B cell (primary cell): ENCODE measurements around the gene BEND5. TPM values are rescaled to one million over a fixed set of nuclear protein-coding genes. Genes with fewer than 3 reads are reported as not detected.

Source experiments
- ATAC-seq: fragments of 200-7000 bp; cut with Tn5 transposase; one replicate; pipeline ENCODE4 v1.10.0; 2021; ENCODE audit warnings: low read depth, mild to moderate bottlenecking, moderate number of reproducible peaks, moderate library complexity
- CTCF ChIA-PET: fragments of 350-600 bp; sonication (Branson Sonifier 250); formaldehyde crosslinking; loops from one replicate; lab custom pipeline; 2021; ENCODE audit warnings: antibody characterized with exemption, inconsistent platforms; lab: Charles Lee
- POLR2A ChIA-PET: fragments of 350-600 bp; sonication (Branson Sonifier 250); formaldehyde crosslinking; loops from one replicate; lab custom pipeline; 2021; ENCODE audit warnings: antibody characterized with exemption; lab: Charles Lee
- DNase-seq: peaks from one replicate; pipeline ENCODE4 v3.0.0; 2013
- H2AFZ ChIP-seq: 2 replicates; pipeline ENCODE4 v1.6.1; 2012; ENCODE audit warnings: mild to moderate bottlenecking, low read depth, low read length; ENCODE audit not compliant: insufficient read depth, poor library complexity, severe bottlenecking
- H3K27ac ChIP-seq, 2 donors: 1 replicate in 1 of 2; 2 replicates in 1 of 2; pipeline ENCODE4 v1.5.1; 2012 to 2013; ENCODE audit warnings: low read length in 2 of 2, mild to moderate bottlenecking in 2 of 2, moderate library complexity in 1 of 2
- H3K27me3 ChIP-seq, 4 experiments: fragments of 200-600 bp in 1 of 4; sonication (generic) in 1 of 4; replicated peaks in 1 of 4; 1 replicate in 2 of 4; 2 replicates in 2 of 4; pipeline versions ENCODE4 v1.6.1 to v1.7.0; 2013 to 2016; ENCODE audit warnings: low read length in 3 of 4, mild to moderate bottlenecking in 2 of 4, mixed read lengths in 1 of 4, moderate library complexity in 1 of 4; ENCODE audit not compliant: insufficient read depth in 4 of 4, control insufficient read depth in 3 of 4; ENCODE audit errors: control extremely low read depth in 1 of 4
- H3K36me3 ChIP-seq, 2 experiments: replicated peaks in 1 of 2; 1 replicate in 1 of 2; 2 replicates in 1 of 2; pipeline versions ENCODE4 v1.6.1 to v1.7.1; 2013; ENCODE audit warnings: low read length in 1 of 2; ENCODE audit not compliant: insufficient read depth in 2 of 2, control insufficient read depth in 1 of 2; ENCODE audit errors: control extremely low read depth in 1 of 2, extremely low read depth in 1 of 2
- H3K4me1 ChIP-seq, 2 donors: fragments of 200-600 bp in 1 of 2; sonication (generic) in 1 of 2; 1 replicate in 1 of 2; 2 replicates in 1 of 2; pipeline versions ENCODE4 v1.5.1 to v1.6.1; 2013 to 2017; ENCODE audit warnings: low read length in 2 of 2; ENCODE audit not compliant: control insufficient read depth in 2 of 2, insufficient read depth in 2 of 2
- H3K4me2 ChIP-seq: replicated peaks from 2 replicates; pipeline ENCODE3; 2012; ENCODE audit warnings: mild to moderate bottlenecking, low read depth, low read length; ENCODE audit not compliant: poor library complexity, severe bottlenecking
- H3K4me3 ChIP-seq, 5 experiments: fragments of 200-600 bp in 1 of 5; sonication (generic) in 1 of 5; 1 replicate in 3 of 5; 2 replicates in 2 of 5; pipeline versions ENCODE4 v1.5.1 to v1.7.0; 2011 to 2016; ENCODE audit warnings: low read length in 4 of 5, mild to moderate bottlenecking in 4 of 5, low read depth in 2 of 5, control low read depth in 1 of 5, moderate library complexity in 1 of 5; ENCODE audit not compliant: insufficient read depth in 1 of 5; ENCODE audit errors: control extremely low read depth in 1 of 5, extremely low read depth in 1 of 5
- H3K79me2 ChIP-seq: fragments of 200-600 bp; sonication (generic); one replicate; pipeline ENCODE4 v1.6.0; 2016; ENCODE audit warnings: low read length; ENCODE audit not compliant: control insufficient read depth, insufficient read depth
- H3K9ac ChIP-seq: fragments of 200-600 bp; sonication (generic); 2 replicates; pipeline ENCODE4 v1.6.1; 2017; ENCODE audit warnings: mild to moderate bottlenecking, low read length, moderate library complexity
- H3K9me3 ChIP-seq, 3 donors: one replicate each; pipeline versions ENCODE4 v1.6.1 to v1.7.1; 2013; ENCODE audit warnings: low read length in 2 of 3; ENCODE audit not compliant: control insufficient read depth in 2 of 3, insufficient read depth in 1 of 3; ENCODE audit errors: control extremely low read depth in 1 of 3
- H4K20me1 ChIP-seq: 2 replicates; pipeline ENCODE4 v1.6.0; 2012; ENCODE audit warnings: mild to moderate bottlenecking, low read length; ENCODE audit not compliant: insufficient read depth, control insufficient read depth, poor library complexity, severe bottlenecking
- H3K27ac Mint-ChIP-seq: one replicate; pipeline ENCODE4 v1.8.0; 2021; ENCODE audit warnings: mixed read lengths
- H3K27me3 Mint-ChIP-seq: one replicate; pipeline ENCODE4 v1.8.0; 2021; ENCODE audit warnings: mixed read lengths
- H3K4me1 Mint-ChIP-seq: one replicate; pipeline ENCODE4 v1.8.0; 2021; ENCODE audit warnings: mixed read lengths
- H3K4me3 Mint-ChIP-seq: one replicate; pipeline ENCODE4 v1.8.0; 2021; ENCODE audit warnings: mixed read lengths
- H3K9me3 Mint-ChIP-seq: one replicate; pipeline ENCODE4 v1.8.0; 2022; ENCODE audit warnings: mixed read lengths; ENCODE audit not compliant: insufficient read depth
- CTCF ChIP-seq: fragments of 200-600 bp; IDR thresholded peaks from one replicate; pipeline ENCODE4 v1.8.0; 2022; ENCODE audit warnings: antibody characterized with exemption, mild to moderate bottlenecking
- EZH2 ChIP-seq: IDR thresholded peaks from 2 replicates; pipeline ENCODE4 v1.6.1; 2012; ENCODE audit warnings: borderline replicate concordance, low read depth, mild to moderate bottlenecking, moderate library complexity, low read length; ENCODE audit not compliant: insufficient read depth, poor library complexity, severe bottlenecking
- WGBS: methylation state at CpG from one replicate; pipeline ENCODE4 v1.1.5; 2013; ENCODE audit warnings: missing lambda C conversion rate; ENCODE audit not compliant: insufficient coverage; 5-methylcytosine and 5-hydroxymethylcytosine counted together
- intact Hi-C: fragments of 100-400 bp; cut with micrococcal nuclease; formaldehyde crosslinking; loops from one replicate; pipeline ENCODE4 v1.10.0; 2022
- polyA plus RNA-seq: library from polyadenylated mRNA; depleted of rRNA; stranded (reverse); fragments of >200 nt; gene quantifications from 2 replicates; pipeline ENCODE4 v1.2.3, GENCODE V29; 2012
- total RNA-seq, 2 donors: library from RNA; stranded (reverse); fragments of 120-200 nt in 1 of 2; gene quantifications; 1 replicate in 1 of 2; 2 replicates in 1 of 2; pipeline versions ENCODE4 v1.2.3 to v1.2.4, GENCODE V29; 2013 to 2022

Gene BEND5
- total and polyA plus RNA-seq, 2 donors (not counting 1 experiment from before 2014, with no cell fraction given), result 19.5 to 19.7 TPM

- H3K9me3 Mint-ChIP-seq, result no peaks in the 10 kb centered on the region
- TF ChIP-seq CTCF (no peak), EZH2 (no peak)
- intact Hi-C loops, result no loop called here
- WGBS, result 98% methylated on average over 4 of the region's 5 CpGs
- ChIA-PET CTCF (interaction anchor here (1.0 kb wide), 1 partner anchor 102 kb away, joined by 4 read pairs; no protein-coding TSS in a partner anchor), POLR2A (no interaction called here)
- no peak overlapping the region for H3K27ac ChIP-seq
- H3K9ac ChIP-seq, result no peak overlapping the region
- no peaks in the 10 kb centered on the region for H3K36me3 ChIP-seq
- ATAC-seq (no peak), DNase-seq (no peak)
- no peak overlapping the region for H3K4me3 Mint-ChIP-seq
- no peak overlapping the region for H3K4me3 ChIP-seq
- no peaks in the 10 kb centered on the region for H3K9me3 ChIP-seq
- no peak overlapping the region for H3K4me2 ChIP-seq
- H3K4me1 ChIP-seq, result no peaks in the 10 kb centered on the region
- H4K20me1 ChIP-seq, result no peaks in the 10 kb centered on the region
- H3K4me1 Mint-ChIP-seq, result no peaks in the 10 kb centered on the region
- H3K79me2 ChIP-seq, result no peaks in the 10 kb centered on the region
- no peaks in the 10 kb centered on the region for H3K27me3 ChIP-seq
- no peak overlapping the region for H3K27ac Mint-ChIP-seq
- no peak overlapping the region for H2AFZ ChIP-seq
- no peaks in the 10 kb centered on the region for H3K27me3 Mint-ChIP-seq
Observed at GRCh38 chr1:48715921-48716320, 60.8 kb downstream of the BEND5 start.

GRCh38 chr1:48710915-48711314, 65.8 kb downstream of the BEND5 start:
- Histone ChIP-seq H3K9ac (no peak overlapping the region), H3K79me2 (no peaks in the 10 kb centered on the region), H3K27ac (no peak overlapping the region), H3K4me3 (no peak overlapping the region), H3K36me3 (no peaks in the 10 kb centered on the region), H3K9me3 (no peaks in the 10 kb centered on the region), H2AFZ (no peak overlapping the region), H3K4me1 (no peaks in the 10 kb centered on the region), H3K4me2 (no peak overlapping the region), H4K20me1 (no peaks in the 10 kb centered on the region), H3K27me3 (no peaks in the 10 kb centered on the region)
- Mint-ChIP-seq H3K4me1 (no peaks in the 10 kb centered on the region), H3K27ac (no peak overlapping the region), H3K9me3 (no peaks in the 10 kb centered on the region), H3K27me3 (no peaks in the 10 kb centered on the region), H3K4me3 (no peak overlapping the region)
- CTCF ChIA-PET, result interaction anchor here (1.0 to 1.6 kb wide), 2 partner anchors 16 to 107 kb away, joined by 3 to 7 read pairs; no protein-coding TSS in a partner anchor
- TF ChIP-seq CTCF, result no peak
- no peak for TF ChIP-seq EZH2
- POLR2A ChIA-PET, result no interaction called here
- ATAC-seq, result no peak
- no peak for DNase-seq
- intact Hi-C loops, result no loop called here
- 81% methylated on average over 2 of the region's 2 CpGs for WGBS
